Measurements from ENCODE around the gene SORCS1. TPM values are rescaled to one million over a fixed set of nuclear protein-coding genes. Genes with fewer than 3 reads are reported as not detected.

The SORCS1 gene
- total RNA-seq, 1 experiment from 2014 or later, result 1.7 TPM

DNA sequence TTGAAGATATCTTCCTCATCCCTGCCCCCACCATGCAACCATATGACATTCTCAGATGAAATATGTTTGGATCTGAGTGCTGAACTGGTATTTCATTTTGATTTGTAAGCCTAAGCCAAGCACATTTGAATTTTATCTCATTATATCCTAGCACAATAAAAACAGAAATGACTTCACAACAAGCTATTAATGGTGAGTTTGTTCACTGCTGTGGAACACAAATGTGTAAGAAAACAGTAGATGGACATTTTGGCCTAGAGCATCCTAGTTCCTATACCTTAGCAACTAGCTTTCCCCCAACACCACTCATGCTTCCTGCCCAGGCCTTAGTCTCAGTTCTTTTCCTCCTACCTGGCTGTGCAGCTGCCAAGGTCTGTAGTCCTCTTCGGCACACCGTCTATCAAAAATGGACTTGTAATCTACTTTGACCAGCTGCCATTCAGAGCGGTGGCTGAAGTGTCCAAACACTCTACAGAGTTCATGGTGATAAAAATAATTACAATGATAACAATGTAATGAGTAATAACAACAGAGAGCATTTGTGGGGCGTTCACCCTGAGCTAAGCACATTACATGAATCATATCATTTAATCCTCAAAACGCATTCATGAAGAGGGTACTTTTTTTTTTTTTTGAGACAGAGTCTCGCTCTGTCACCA, 491.9 kb downstream of the SORCS1 start:
- H3K4me1 Mint-ChIP-seq, result peaks cover 6 to 7% of the 10 kb centered on the region in 2 experiments
- TF ChIP-seq, protein P1, sequence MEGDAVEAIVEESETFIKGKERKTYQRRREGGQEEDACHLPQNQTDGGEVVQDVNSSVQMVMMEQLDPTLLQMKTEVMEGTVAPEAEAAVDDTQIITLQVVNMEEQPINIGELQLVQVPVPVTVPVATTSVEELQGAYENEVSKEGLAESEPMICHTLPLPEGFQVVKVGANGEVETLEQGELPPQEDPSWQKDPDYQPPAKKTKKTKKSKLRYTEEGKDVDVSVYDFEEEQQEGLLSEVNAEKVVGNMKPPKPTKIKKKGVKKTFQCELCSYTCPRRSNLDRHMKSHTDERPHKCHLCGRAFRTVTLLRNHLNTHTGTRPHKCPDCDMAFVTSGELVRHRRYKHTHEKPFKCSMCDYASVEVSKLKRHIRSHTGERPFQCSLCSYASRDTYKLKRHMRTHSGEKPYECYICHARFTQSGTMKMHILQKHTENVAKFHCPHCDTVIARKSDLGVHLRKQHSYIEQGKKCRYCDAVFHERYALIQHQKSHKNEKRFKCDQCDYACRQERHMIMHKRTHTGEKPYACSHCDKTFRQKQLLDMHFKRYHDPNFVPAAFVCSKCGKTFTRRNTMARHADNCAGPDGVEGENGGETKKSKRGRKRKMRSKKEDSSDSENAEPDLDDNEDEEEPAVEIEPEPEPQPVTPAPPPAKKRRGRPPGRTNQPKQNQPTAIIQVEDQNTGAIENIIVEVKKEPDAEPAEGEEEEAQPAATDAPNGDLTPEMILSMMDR (conservative IDR thresholded peaks at IDR 0.05), result no peak

More for the DNA sequence above, 491.9 kb downstream of the SORCS1 start:
- no peak overlapping the region for H4K8ac ChIP-seq (replicated peaks; ENCODE audit: insufficient read length, low read depth, low read length)
- no peak overlapping the region for H3T11ph ChIP-seq (ENCODE audit: low read length)
- no peaks in the 10 kb centered on the region for H3K4me1 ChIP-seq (ENCODE audit: insufficient read depth, low read length)
- Mint-ChIP-seq H3K4me3 (no peak overlapping the region), H3K36me3 (ENCODE audit: insufficient read depth in 1 of 3, low read depth in 3 of 3) (peaks cover 0 to 2% (median 0%) of the 10 kb centered on the region in 3 experiments; a peak in 3 of 7 replicates), H3K9me3 (peaks cover 0 to 5% of the 10 kb centered on the region in 2 experiments; a peak in 2 of 5 replicates), H3K27me3 (ENCODE audit: low read depth) (no peaks in the 10 kb centered on the region), H3K27ac (no peak overlapping the region)
- H3K9me3 ChIP-seq (ENCODE audit: control insufficient read depth, low read depth, low read length), result no peaks in the 10 kb centered on the region
- no peaks in the 10 kb centered on the region; the same call in 1 of the 2 replicates for H3K79me2 ChIP-seq (ENCODE audit: insufficient read depth, low read length)
- no peak for DNase-seq
- H3K56ac ChIP-seq (ENCODE audit: insufficient read length, low read depth, low read length), result no peak overlapping the region
- no peak overlapping the region for H2BK15ac ChIP-seq (ENCODE audit: low read depth, low read length)
- no peak overlapping the region for H4K5ac ChIP-seq (ENCODE audit: insufficient read length, low read depth, low read length)
- no peak overlapping the region for H2AFZ ChIP-seq (ENCODE audit: low read length)
- H3K18ac ChIP-seq (ENCODE audit: insufficient read length, low read depth, low read length), result no peak overlapping the region
- no peak overlapping the region for H2BK120ac ChIP-seq (ENCODE audit: low read depth, low read length, poor library complexity, severe bottlenecking)
- H3K27ac ChIP-seq (ENCODE audit: insufficient read length, low read depth, low read length), result no peak overlapping the region
- H3K14ac ChIP-seq (ENCODE audit: insufficient read depth, low read length), result no peak overlapping the region
- no peak overlapping the region for H2BK12ac ChIP-seq (ENCODE audit: insufficient read length, low read depth, low read length)
- H3K9ac ChIP-seq (ENCODE audit: extremely low read depth, insufficient read length, low read length), result no peak overlapping the region
- no peak overlapping the region for H3K23ac ChIP-seq (ENCODE audit: insufficient read length, low read depth, low read length)
- H3K4me2 ChIP-seq (ENCODE audit: insufficient read depth, insufficient read length, low read length), result no peak overlapping the region
- H3K27me3 ChIP-seq (ENCODE audit: insufficient read depth, low read length), result no peaks in the 10 kb centered on the region
- H2BK20ac ChIP-seq (ENCODE audit: low read depth, low read length, poor library complexity, severe bottlenecking), result no peak overlapping the region
- no peaks in the 10 kb centered on the region for H3K79me1 ChIP-seq (ENCODE audit: insufficient read depth, low read depth, low read length, poor library complexity, severe bottlenecking)
- no peaks in the 10 kb centered on the region for H4K20me1 ChIP-seq (ENCODE audit: control insufficient read depth, insufficient read depth, insufficient read length)
- no peaks in the 10 kb centered on the region for H3K23me2 ChIP-seq (ENCODE audit: insufficient read length, low read depth, low read length, poor library complexity, severe bottlenecking)
- no peak overlapping the region for H3K4ac ChIP-seq (ENCODE audit: low read depth, low read length)
- no peak overlapping the region for H4K91ac ChIP-seq (ENCODE audit: insufficient read length, low read depth, low read length)
- no peak overlapping the region for H2BK5ac ChIP-seq (ENCODE audit: insufficient read length, low read length)
- no peak overlapping the region for H2AK5ac ChIP-seq (ENCODE audit: insufficient read length, low read length)
- WGBS (ENCODE audit: extremely low coverage, insufficient read length, low lambda C conversion rate), result no CpG with 5 or more reads among the region's 6 CpGs

Data from H9 (cell line).